GM12872 (cell line): ENCODE measurements around the gene ANKRD11.

Experiments
- CTCF ChIP-seq: IDR thresholded peaks from 3 replicates; pipeline ENCODE4 v1.5.1; 2011; ENCODE audit warnings: low read depth, mild to moderate bottlenecking, low read length, moderate library complexity; ENCODE audit not compliant: insufficient read depth

The ANKRD11 gene

GRCh38 chr16:89373355-89374110 is 116.8 kb downstream of the ANKRD11 start:
- TF ChIP-seq CTCF: no peak

- no peak for TF ChIP-seq CTCF
Observed at GRCh38 chr16:89371968-89372634, 118.3 kb downstream of the ANKRD11 start.

GRCh38 chr16:89371386-89371785 is 119.0 kb downstream of the ANKRD11 start:
- TF ChIP-seq CTCF: no peak

GRCh38 chr16:89370601-89371000 is 119.8 kb downstream of the ANKRD11 start:
- TF ChIP-seq CTCF: no peak

GRCh38 chr16:89370081-89370511 is 120.3 kb downstream of the ANKRD11 start:
- TF ChIP-seq CTCF: no peak

GRCh38 chr16:89369266-89369895 is 121.0 kb downstream of the ANKRD11 start:
- TF ChIP-seq CTCF: no peak

- no peak for TF ChIP-seq CTCF
Observed at GRCh38 chr16:89368604-89369249, 121.6 kb downstream of the ANKRD11 start.
